Measurements from ENCODE around the gene ELMO1. TPM values are rescaled to one million over a fixed set of nuclear protein-coding genes. Genes with fewer than 3 reads are reported as not detected.
A peak's percentile ranks its signal among the peaks of the same experiment; 100 is the strongest.

The ELMO1 gene
- total and polyA plus RNA-seq, 2 of the 13 experiments (the other 11 are each of a cell fraction or from before 2014, with no cell fraction given) = 0.11 to 0.17 TPM

GRCh38 chr7:36962367-36962766 lies 486.3 kb downstream of the ELMO1 start (continued):
- TF ChIP-seq ZNF614 (CRISPR knock-in tag; IDR thresholded peaks at IDR 0.05; ENCODE audit: borderline replicate concordance) (no peak), SP4 (CRISPR knock-in tag; IDR thresholded peaks at IDR 0.05) (no peak)

GRCh38 chr7:36961693-36962092 lies 487.0 kb downstream of the ELMO1 start:
- CTCF ChIA-PET (ENCODE audit: low intra/inter-chr PET ratio, low total read pairs) = no interaction called here
- no peak overlapping the region for H3K4me3 ChIP-seq (replicated peaks in 1 of 3; ENCODE audit: insufficient read depth in 1 of 3, low read depth in 2 of 3, low read length in 3 of 3)
- in situ Hi-C loops (cut with HindIII; ENCODE audit: extremely low pct_ligation_motif_present, low pct_unique_long_range_greater_than_20kb) (loop anchor here (25.0 kb wide), 1 partner anchor 499 kb away; no protein-coding TSS in a partner anchor), intact Hi-C loops (cut with micrococcal nuclease; ENCODE audit: unreplicated experiment) (no loop called here)
- ATAC-seq (no peak), FAIRE-seq (no peak), DNase-seq (ENCODE audit: low spot score) (no peak)
- H3K4me2 ChIP-seq (ENCODE audit: low read depth, low read length) = no peak overlapping the region
- no peaks in the 10 kb centered on the region for H3K36me3 ChIP-seq (replicated peaks in 1 of 2; ENCODE audit: control insufficient read depth in 1 of 2, insufficient read depth in 2 of 2, low read length in 2 of 2)
- POLR2A ChIA-PET = interaction anchor here (0.9 kb wide), 1 partner anchor 10 kb away, joined by 4 read pairs; no protein-coding TSS in a partner anchor
- BruUV-seq (replicated peaks) = no TSS peak
- no peaks in the 10 kb centered on the region for H4K20me1 ChIP-seq (ENCODE audit: insufficient read depth, low read length)
- no peak overlapping the region for H2AFZ ChIP-seq (ENCODE audit: low read length)
- no peak overlapping the region for H3K9ac ChIP-seq (ENCODE audit: insufficient read depth, low read depth, low read length)
- no peaks in the 10 kb centered on the region for H3K9me3 ChIP-seq (ENCODE audit: low read length)
- H3K4me1 ChIP-seq (ENCODE audit: insufficient read depth, low read length) = peaks cover 30% of the 10 kb centered on the region
- no peaks in the 10 kb centered on the region; a peak in 1 of 5 replicates for H3K27me3 ChIP-seq (ENCODE audit: control insufficient read depth in 1 of 2, insufficient read depth in 2 of 2, low read length in 2 of 2)
- H3K27ac ChIP-seq (ENCODE audit: extremely low read length, insufficient read depth, low read length) = no peak overlapping the region
- H3K79me2 ChIP-seq (ENCODE audit: insufficient read depth, low read length) = no peaks in the 10 kb centered on the region
- no peak for TF ChIP-seq KDM1A (CRISPR knock-in tag; IDR thresholded peaks at IDR 0.05)
- no peak for TF ChIP-seq CBX2 (IDR thresholded peaks at IDR 0.05; ENCODE audit: low read depth, low read length)
- TF ChIP-seq CBX2 (CRISPR knock-in tag; IDR thresholded peaks at IDR 0.05; ENCODE audit: low read depth) = no peak
- no peak for TF ChIP-seq DBP (CRISPR knock-in tag; IDR thresholded peaks at IDR 0.05; ENCODE audit: not compliant biosample characterization)
- no peak for TF ChIP-seq SYNCRIP (IDR thresholded peaks at IDR 0.05; ENCODE audit: insufficient read depth, low read depth, low read length)
- no peak for TF ChIP-seq NR2F1 (CRISPR knock-in tag; IDR thresholded peaks at IDR 0.05)
- no peak for TF ChIP-seq ZNF788 (CRISPR knock-in tag; IDR thresholded peaks at IDR 0.05; ENCODE audit: borderline replicate concordance)
- TF ChIP-seq RBAK (CRISPR knock-in tag; IDR thresholded peaks at IDR 0.05) = no peak
- TF ChIP-seq ZNF263 (CRISPR knock-in tag; IDR thresholded peaks at IDR 0.05) = no peak
- TF ChIP-seq ZNF768 (CRISPR knock-in tag; IDR thresholded peaks at IDR 0.05) = no peak
- no peak for TF ChIP-seq DNMT3B (CRISPR knock-in tag; conservative IDR thresholded peaks at IDR 0.05)
- TF ChIP-seq ZNF24 (IDR thresholded peaks at IDR 0.05) = no peak
- TF ChIP-seq ZNF280D (CRISPR knock-in tag; IDR thresholded peaks at IDR 0.05) = no peak
- no peak for TF ChIP-seq ZNF276 (CRISPR knock-in tag; IDR thresholded peaks at IDR 0.05; ENCODE audit: low read depth)
- TF ChIP-seq THRA (CRISPR knock-in tag; IDR thresholded peaks at IDR 0.05; ENCODE audit: borderline replicate concordance) = no peak
- TF ChIP-seq NR2C2 (CRISPR knock-in tag; IDR thresholded peaks at IDR 0.05; ENCODE audit: borderline replicate concordance) = 0 out of 2 replicates have a peak, but pooled peaks have one; percentile 21

All from HepG2 (cell line).